K562 (cell line): Measurements from ENCODE around the gene POLR2A. TPM values are rescaled to one million over a fixed set of nuclear protein-coding genes. Genes with fewer than 3 reads are reported as not detected.

Experiments used
- BDP1 ChIP-seq: IDR thresholded peaks from 3 replicates; pipeline ENCODE4 v1.6.1; 2011; ENCODE audit not compliant: insufficient read length, insufficient read depth
- ERF ChIP-seq: fragments of 450-650 bp; formaldehyde crosslinking; IDR thresholded peaks from 2 replicates; pipeline ENCODE4 v1.4.0; 2020; ENCODE audit warnings: mild to moderate bottlenecking, mixed read lengths
- FOXP1 ChIP-seq: sonication (generic); formaldehyde crosslinking; IDR thresholded peaks from 2 replicates; pipeline ENCODE4 v1.8.0; 2022; ENCODE audit warnings: mild to moderate bottlenecking, missing genetic modification reagents
- HMGN3 ChIP-seq: IDR thresholded peaks from 2 replicates; pipeline ENCODE4 v1.6.1; 2011; ENCODE audit warnings: borderline replicate concordance, low read depth, mild to moderate bottlenecking, mixed read lengths, low read length; ENCODE audit not compliant: insufficient read length; ENCODE audit errors: extremely low read depth
- L3MBTL2 ChIP-seq: fragments of 450-650 bp; IDR thresholded peaks from 2 replicates; pipeline ENCODE4 v1.6.1; 2016; ENCODE audit warnings: mild to moderate bottlenecking, moderate library complexity
- MYC ChIP-seq, 2 experiments: fragments of 250-450 bp in 1 of 2; sonication (Bioruptor Pico) in 1 of 2; IDR thresholded peaks; 2 replicates each; pipeline versions ENCODE4 v1.5.1 to v1.6.1; 2012 to 2021; ENCODE audit warnings: low read depth in 2 of 2, borderline replicate concordance in 1 of 2, improper control_type of control experiment in 1 of 2, low read length in 1 of 2, mild to moderate bottlenecking in 1 of 2, moderate library complexity in 1 of 2
- NR2F6 ChIP-seq: fragments of 450-650 bp; formaldehyde crosslinking; IDR thresholded peaks from 2 replicates; pipeline ENCODE4 v1.4.0; 2020; ENCODE audit warnings: mild to moderate bottlenecking
- NR4A1 ChIP-seq, 2 experiments: fragments of 250-450 bp in 1 of 2; fragments of 450-650 bp in 1 of 2; sonication (Bioruptor Pico) in 1 of 2; IDR thresholded peaks; 2 replicates each; pipeline versions ENCODE4 v1.4.0 to v1.6.1; 2016 to 2020; ENCODE audit warnings: mild to moderate bottlenecking in 2 of 2, missing compliant biosample characterization in 1 of 2, missing genetic modification characterization in 1 of 2, moderate library complexity in 1 of 2
- SRSF1 ChIP-seq: fragments of 200-400 bp; formaldehyde crosslinking; IDR thresholded peaks from 2 replicates; pipeline ENCODE4 v1.6.1; 2017; ENCODE audit warnings: mild to moderate bottlenecking, low read depth, low read length, moderate library complexity
- TCF7L2 ChIP-seq: fragments of 150-350 bp; IDR thresholded peaks from 2 replicates; pipeline ENCODE4 v1.6.1; 2016; ENCODE audit warnings: low read depth, mild to moderate bottlenecking, low read length, moderate library complexity
- TOE1 ChIP-seq, 2 experiments: fragments of 450-650 bp in 1 of 2; sonication (generic) in 1 of 2; formaldehyde crosslinking in 1 of 2; IDR thresholded peaks; 2 replicates each; pipeline versions ENCODE4 v1.7.1 to v1.8.0; 2016 to 2022; ENCODE audit warnings: borderline replicate concordance in 2 of 2, mild to moderate bottlenecking in 2 of 2, antibody characterized with exemption in 1 of 2, inconsistent platforms in 1 of 2, low read depth in 1 of 2, missing genetic modification reagents in 1 of 2, moderate library complexity in 1 of 2
- polyA plus RNA-seq, 8 experiments: library from polyadenylated mRNA; depleted of rRNA in 4 of 8; stranded (reverse) in 5 of 8; unstranded in 3 of 8; fragments of >200 nt; fragmentation: Nextera tagmentation in 2 of 8; fragmentation: Illumina TruSeq in 1 of 8; extraction: Ambion mirVana in 2 of 8; extraction: Trizol in 1 of 8; gene quantifications; 2 replicates each; pipeline versions ENCODE4 v1.2.1 to v1.2.3, GENCODE V29; 2011 to 2014; ENCODE audit warnings: inconsistent platforms in 1 of 8, missing spikeins in 1 of 8
- total RNA-seq, 7 experiments: library from RNA; depleted of rRNA in 6 of 7; stranded (reverse); fragments of >200 nt in 6 of 7; fragmentation: Illumina TruSeq in 2 of 7; extraction: Trizol in 2 of 7; gene quantifications; 2 replicates each; pipeline versions ENCODE4 v1.2.1 to v1.2.3, GENCODE V29; 2011 to 2021; ENCODE audit warnings: low replicate concordance in 1 of 7
- TF ChIP-seq, protein P1 (sequence below): fragments of 450-650 bp; IDR thresholded peaks from 2 replicates; pipeline ENCODE4 v1.6.1; 2016
- TF ChIP-seq, protein P2 (sequence below): fragments of 250-450 bp; sonication (Bioruptor Pico); IDR thresholded peaks from 2 replicates; pipeline ENCODE4 v1.5.0; 2021; ENCODE audit warnings: mild to moderate bottlenecking, borderline replicate concordance
- TF ChIP-seq, protein P3 (sequence below): sonication (generic); formaldehyde crosslinking; IDR thresholded peaks from 2 replicates; pipeline ENCODE4 v1.8.1; 2023; ENCODE audit warnings: missing genetic modification reagents, mild to moderate bottlenecking, borderline replicate concordance
- TF ChIP-seq, protein P4 (sequence below), 2 experiments: fragments of 250-450 bp in 1 of 2; fragments of 450-650 bp in 1 of 2; sonication (Bioruptor Pico) in 1 of 2; IDR thresholded peaks; 2 replicates each; pipeline versions ENCODE4 v1.6.1 to v1.8.0; 2016 to 2021; ENCODE audit warnings: mild to moderate bottlenecking in 2 of 2, moderate library complexity in 2 of 2, missing compliant biosample characterization in 1 of 2, missing genetic modification characterization in 1 of 2
- TF ChIP-seq, protein P5 (sequence below): sonication (generic); IDR thresholded peaks from 2 replicates; pipeline ENCODE4 v1.6.1; 2016

Gene POLR2A
- total and polyA plus RNA-seq, 9 of the 15 experiments (the other 6 are each of a cell fraction or from before 2014, with no cell fraction given): 1.3 to 109 (median 12.4) TPM

- TF ChIP-seq, protein P1, sequence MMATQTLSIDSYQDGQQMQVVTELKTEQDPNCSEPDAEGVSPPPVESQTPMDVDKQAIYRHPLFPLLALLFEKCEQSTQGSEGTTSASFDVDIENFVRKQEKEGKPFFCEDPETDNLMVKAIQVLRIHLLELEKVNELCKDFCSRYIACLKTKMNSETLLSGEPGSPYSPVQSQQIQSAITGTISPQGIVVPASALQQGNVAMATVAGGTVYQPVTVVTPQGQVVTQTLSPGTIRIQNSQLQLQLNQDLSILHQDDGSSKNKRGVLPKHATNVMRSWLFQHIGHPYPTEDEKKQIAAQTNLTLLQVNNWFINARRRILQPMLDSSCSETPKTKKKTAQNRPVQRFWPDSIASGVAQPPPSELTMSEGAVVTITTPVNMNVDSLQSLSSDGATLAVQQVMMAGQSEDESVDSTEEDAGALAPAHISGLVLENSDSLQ: peak; percentile 17; the same call in 1 of the 2 replicates
- TF ChIP-seq NR2F6 (CRISPR knock-in tag) (no peak), SRSF1 (no peak), TCF7L2 (no peak), FOXP1 (CRISPR knock-in tag) (no peak), MYC (IDR thresholded peaks at IDR 0.05; ENCODE audit: low read depth, low read length) (no peak), MYC (CRISPR knock-in tag; IDR thresholded peaks at IDR 0.05; ENCODE audit: borderline replicate concordance, low read depth) (no peak), L3MBTL2 (0 out of 2 replicates have a peak, but pooled peaks have one; percentile 9), NR4A1 (CRISPR knock-in tag; IDR thresholded peaks at IDR 0.05) (no peak), NR4A1 (tag; IDR thresholded peaks at IDR 0.05) (no peak), ERF (CRISPR knock-in tag) (no peak), HMGN3 (no peak), TOE1 (IDR thresholded peaks at IDR 0.05; ENCODE audit: borderline replicate concordance) (peak; percentile 30; the same call in 1 of the 2 replicates), TOE1 (CRISPR knock-in tag; IDR thresholded peaks at IDR 0.05; ENCODE audit: borderline replicate concordance, low read depth) (no peak), BDP1 (no peak)
- TF ChIP-seq, protein P2, sequence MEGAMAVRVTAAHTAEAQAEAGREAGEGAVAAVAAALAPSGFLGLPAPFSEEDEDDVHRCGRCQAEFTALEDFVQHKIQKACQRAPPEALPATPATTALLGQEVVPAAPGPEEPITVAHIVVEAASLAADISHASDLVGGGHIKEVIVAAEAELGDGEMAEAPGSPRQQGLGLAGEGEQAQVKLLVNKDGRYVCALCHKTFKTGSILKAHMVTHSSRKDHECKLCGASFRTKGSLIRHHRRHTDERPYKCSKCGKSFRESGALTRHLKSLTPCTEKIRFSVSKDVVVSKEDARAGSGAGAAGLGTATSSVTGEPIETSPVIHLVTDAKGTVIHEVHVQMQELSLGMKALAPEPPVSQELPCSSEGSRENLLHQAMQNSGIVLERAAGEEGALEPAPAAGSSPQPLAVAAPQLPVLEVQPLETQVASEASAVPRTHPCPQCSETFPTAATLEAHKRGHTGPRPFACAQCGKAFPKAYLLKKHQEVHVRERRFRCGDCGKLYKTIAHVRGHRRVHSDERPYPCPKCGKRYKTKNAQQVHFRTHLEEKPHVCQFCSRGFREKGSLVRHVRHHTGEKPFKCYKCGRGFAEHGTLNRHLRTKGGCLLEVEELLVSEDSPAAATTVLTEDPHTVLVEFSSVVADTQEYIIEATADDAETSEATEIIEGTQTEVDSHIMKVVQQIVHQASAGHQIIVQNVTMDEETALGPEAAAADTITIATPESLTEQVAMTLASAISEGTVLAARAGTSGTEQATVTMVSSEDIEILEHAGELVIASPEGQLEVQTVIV (CRISPR knock-in tag): no peak
- TF ChIP-seq, protein P3, sequence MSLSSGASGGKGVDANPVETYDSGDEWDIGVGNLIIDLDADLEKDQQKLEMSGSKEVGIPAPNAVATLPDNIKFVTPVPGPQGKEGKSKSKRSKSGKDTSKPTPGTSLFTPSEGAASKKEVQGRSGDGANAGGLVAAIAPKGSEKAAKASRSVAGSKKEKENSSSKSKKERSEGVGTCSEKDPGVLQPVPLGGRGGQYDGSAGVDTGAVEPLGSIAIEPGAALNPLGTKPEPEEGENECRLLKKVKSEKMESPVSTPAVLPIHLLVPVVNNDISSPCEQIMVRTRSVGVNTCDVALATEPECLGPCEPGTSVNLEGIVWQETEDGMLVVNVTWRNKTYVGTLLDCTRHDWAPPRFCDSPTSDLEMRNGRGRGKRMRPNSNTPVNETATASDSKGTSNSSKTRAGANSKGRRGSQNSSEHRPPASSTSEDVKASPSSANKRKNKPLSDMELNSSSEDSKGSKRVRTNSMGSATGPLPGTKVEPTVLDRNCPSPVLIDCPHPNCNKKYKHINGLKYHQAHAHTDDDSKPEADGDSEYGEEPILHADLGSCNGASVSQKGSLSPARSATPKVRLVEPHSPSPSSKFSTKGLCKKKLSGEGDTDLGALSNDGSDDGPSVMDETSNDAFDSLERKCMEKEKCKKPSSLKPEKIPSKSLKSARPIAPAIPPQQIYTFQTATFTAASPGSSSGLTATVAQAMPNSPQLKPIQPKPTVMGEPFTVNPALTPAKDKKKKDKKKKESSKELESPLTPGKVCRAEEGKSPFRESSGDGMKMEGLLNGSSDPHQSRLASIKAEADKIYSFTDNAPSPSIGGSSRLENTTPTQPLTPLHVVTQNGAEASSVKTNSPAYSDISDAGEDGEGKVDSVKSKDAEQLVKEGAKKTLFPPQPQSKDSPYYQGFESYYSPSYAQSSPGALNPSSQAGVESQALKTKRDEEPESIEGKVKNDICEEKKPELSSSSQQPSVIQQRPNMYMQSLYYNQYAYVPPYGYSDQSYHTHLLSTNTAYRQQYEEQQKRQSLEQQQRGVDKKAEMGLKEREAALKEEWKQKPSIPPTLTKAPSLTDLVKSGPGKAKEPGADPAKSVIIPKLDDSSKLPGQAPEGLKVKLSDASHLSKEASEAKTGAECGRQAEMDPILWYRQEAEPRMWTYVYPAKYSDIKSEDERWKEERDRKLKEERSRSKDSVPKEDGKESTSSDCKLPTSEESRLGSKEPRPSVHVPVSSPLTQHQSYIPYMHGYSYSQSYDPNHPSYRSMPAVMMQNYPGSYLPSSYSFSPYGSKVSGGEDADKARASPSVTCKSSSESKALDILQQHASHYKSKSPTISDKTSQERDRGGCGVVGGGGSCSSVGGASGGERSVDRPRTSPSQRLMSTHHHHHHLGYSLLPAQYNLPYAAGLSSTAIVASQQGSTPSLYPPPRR (CRISPR knock-in tag): no peak
- TF ChIP-seq, protein P4, sequence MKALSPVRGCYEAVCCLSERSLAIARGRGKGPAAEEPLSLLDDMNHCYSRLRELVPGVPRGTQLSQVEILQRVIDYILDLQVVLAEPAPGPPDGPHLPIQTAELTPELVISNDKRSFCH (CRISPR knock-in tag; IDR thresholded peaks at IDR 0.05): no peak
- TF ChIP-seq, protein P4 (tag; IDR thresholded peaks at IDR 0.05): no peak
- TF ChIP-seq, protein P5, sequence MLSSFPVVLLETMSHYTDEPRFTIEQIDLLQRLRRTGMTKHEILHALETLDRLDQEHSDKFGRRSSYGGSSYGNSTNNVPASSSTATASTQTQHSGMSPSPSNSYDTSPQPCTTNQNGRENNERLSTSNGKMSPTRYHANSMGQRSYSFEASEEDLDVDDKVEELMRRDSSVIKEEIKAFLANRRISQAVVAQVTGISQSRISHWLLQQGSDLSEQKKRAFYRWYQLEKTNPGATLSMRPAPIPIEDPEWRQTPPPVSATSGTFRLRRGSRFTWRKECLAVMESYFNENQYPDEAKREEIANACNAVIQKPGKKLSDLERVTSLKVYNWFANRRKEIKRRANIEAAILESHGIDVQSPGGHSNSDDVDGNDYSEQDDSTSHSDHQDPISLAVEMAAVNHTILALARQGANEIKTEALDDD: no peak
Observed at GRCh38 chr17:7445619-7445968, 38.6 kb upstream of the POLR2A start (continued).
